Common myeloid progenitor, CD34-positive (primary cell): ENCODE results near the gene TRPM3.
A peak's percentile ranks its signal among the peaks of the same experiment; 100 is the strongest.

Experiments
- CTCF ChIA-PET: fragments of 350-600 bp; sonication (Branson Sonifier 250); formaldehyde crosslinking; loops from one replicate; lab custom pipeline; 2021; ENCODE audit warnings: antibody characterized with exemption; lab: Charles Lee
- POLR2A ChIA-PET: fragments of 350-600 bp; sonication (Branson Sonifier 250); formaldehyde crosslinking; loops from one replicate; lab custom pipeline; 2021; ENCODE audit warnings: antibody characterized with exemption; lab: Charles Lee
- DNase-seq, 3 donors: peaks; one replicate each; pipeline versions ENCODE4 v3.0.0 to v3.0.0-alpha.2; 2013
- H3K27ac ChIP-seq, 2 experiments: 1 replicate in 1 of 2; 2 replicates in 1 of 2; pipeline ENCODE4 v1.7.0; 2013; ENCODE audit warnings: inconsistent platforms in 2 of 2, low read length in 2 of 2, mild to moderate bottlenecking in 2 of 2, low read depth in 1 of 2, moderate library complexity in 1 of 2; ENCODE audit not compliant: severe bottlenecking in 2 of 2, insufficient read depth in 1 of 2, poor library complexity in 1 of 2
- H3K27me3 ChIP-seq, 5 experiments: replicated peaks in 2 of 5; 1 replicate in 3 of 5; 2 replicates in 2 of 5; pipeline versions ENCODE4 v1.6.1 to v1.7.0; 2013; ENCODE audit warnings: low read length in 4 of 5, mild to moderate bottlenecking in 2 of 5, moderate library complexity in 2 of 5, inconsistent platforms in 1 of 5; ENCODE audit not compliant: insufficient read depth in 5 of 5, control insufficient read depth in 4 of 5
- H3K36me3 ChIP-seq, 4 experiments: 1 replicate in 2 of 4; 2 replicates in 2 of 4; pipeline versions ENCODE4 v1.6.1 to v1.7.0; 2013; ENCODE audit warnings: low read length in 3 of 4, control low read depth in 1 of 4, mild to moderate bottlenecking in 1 of 4; ENCODE audit not compliant: control insufficient read depth in 4 of 4, insufficient read depth in 4 of 4
- H3K4me1 ChIP-seq, 4 experiments: 1 replicate in 3 of 4; 2 replicates in 1 of 4; pipeline versions ENCODE4 v1.6.1 to v1.7.1; 2013; ENCODE audit warnings: low read length in 3 of 4, mild to moderate bottlenecking in 3 of 4, control low read depth in 1 of 4, inconsistent platforms in 1 of 4, moderate library complexity in 1 of 4; ENCODE audit not compliant: control insufficient read depth in 4 of 4, insufficient read depth in 4 of 4; ENCODE audit errors: control extremely low read depth in 1 of 4
- H3K4me3 ChIP-seq, 7 experiments: 1 replicate in 4 of 7; 2 replicates in 3 of 7; pipeline versions ENCODE4 v1.5.1 to v1.7.0; 2013; ENCODE audit warnings: mild to moderate bottlenecking in 7 of 7, low read length in 6 of 7, moderate library complexity in 6 of 7, inconsistent platforms in 2 of 7, low read depth in 2 of 7, control low read depth in 1 of 7; ENCODE audit not compliant: insufficient read depth in 4 of 7, control insufficient read depth in 1 of 7; ENCODE audit errors: extremely low read depth in 1 of 7
- H3K9me3 ChIP-seq, 5 experiments: 1 replicate in 4 of 5; 2 replicates in 1 of 5; pipeline versions ENCODE4 v1.6.1 to v1.7.1; 2013; ENCODE audit warnings: low read length in 4 of 5, mild to moderate bottlenecking in 2 of 5, inconsistent platforms in 1 of 5, low read depth in 1 of 5, moderate library complexity in 1 of 5; ENCODE audit not compliant: control insufficient read depth in 4 of 5, insufficient read depth in 2 of 5; ENCODE audit errors: control extremely low read depth in 1 of 5
- WGBS: methylation state at CpG from one replicate; pipeline ENCODE4 v1.1.5; 2013; ENCODE audit not compliant: insufficient coverage; 5-methylcytosine and 5-hydroxymethylcytosine counted together

Gene TRPM3

GRCh38 chr9:70488098-70488792, 633.2 kb downstream of the TRPM3 start:
- Histone ChIP-seq H3K27me3 (no peaks in the 10 kb centered on the region), H3K27ac (no peak overlapping the region), H3K4me1 (peaks cover under 1 to 41% (median 20%) of the 10 kb centered on the region in 4 experiments), H3K9me3 (no peaks in the 10 kb centered on the region), H3K4me3 (no peak overlapping the region), H3K36me3 (no peaks in the 10 kb centered on the region)
- ChIA-PET POLR2A (no interaction called here), CTCF (interaction anchor here (1.1 to 2.3 kb wide), 5 partner anchors 17 to 112 kb away, joined by 3 to 6 read pairs (median 3); no protein-coding TSS in a partner anchor)
- WGBS, result 92% methylated on average over 5 of the region's 6 CpGs
- DNase-seq, result peak in 2 of 3 donors; percentile 13 to 17

- WGBS, result 89% methylated on average over 3 of the region's 3 CpGs
- POLR2A ChIA-PET, result interaction anchor here (1.5 to 2.2 kb wide), 2 partner anchors 66 to 72 kb away, joined by 3 to 16 read pairs; partner anchors contain the start of gene KLF9
- H3K36me3 ChIP-seq, result no peaks in the 10 kb centered on the region
- H3K27me3 ChIP-seq, result no peaks in the 10 kb centered on the region
- peaks cover 0 to 29% (median 10%) of the 10 kb centered on the region in 4 experiments for H3K4me1 ChIP-seq
- peak overlapping the region; percentile 71 to 80 for H3K27ac ChIP-seq
- DNase-seq, result no peak
- CTCF ChIA-PET, result interaction anchor here (1.1 to 3.1 kb wide), 8 partner anchors 9 to 134 kb away, joined by 3 to 14 read pairs (median 4); no protein-coding TSS in a partner anchor
- H3K4me3 ChIP-seq, result no peak overlapping the region
- H3K9me3 ChIP-seq, result no peaks in the 10 kb centered on the region
Observed at GRCh38 chr9:70486127-70486526, 635.3 kb downstream of the TRPM3 start.

GRCh38 chr9:70485273-70485858, 636.1 kb downstream of the TRPM3 start:
- Histone ChIP-seq H3K36me3 (no peaks in the 10 kb centered on the region), H3K4me1 (peaks cover under 1 to 29% (median 10%) of the 10 kb centered on the region in 4 experiments), H3K27ac (peak overlapping the region; percentile 71 to 80), H3K4me3 (no peak overlapping the region), H3K27me3 (no peaks in the 10 kb centered on the region), H3K9me3 (no peaks in the 10 kb centered on the region)
- 28% methylated on average over 5 of the region's 5 CpGs for WGBS
- peak; percentile 84 to 94 (median 89) for DNase-seq
- POLR2A ChIA-PET, result interaction anchor here (1.5 to 2.2 kb wide), 2 partner anchors 66 to 71 kb away, joined by 3 to 16 read pairs; partner anchors contain the start of gene KLF9
- CTCF ChIA-PET, result interaction anchor here (0.5 to 3.1 kb wide), 27 partner anchors 9 to 144 kb away, joined by 3 to 14 read pairs (median 4); no protein-coding TSS in a partner anchor

- CTCF ChIA-PET, result interaction anchor here (0.5 to 3.1 kb wide), 27 partner anchors 8 to 143 kb away, joined by 3 to 14 read pairs (median 4); no protein-coding TSS in a partner anchor
- H3K9me3 ChIP-seq, result no peaks in the 10 kb centered on the region
- H3K4me3 ChIP-seq, result no peak overlapping the region
- H3K27me3 ChIP-seq, result no peaks in the 10 kb centered on the region
- WGBS, result 58% methylated on average over 5 of the region's 8 CpGs
- H3K27ac ChIP-seq, result peak overlapping the region; percentile 34 to 80
- H3K36me3 ChIP-seq, result no peaks in the 10 kb centered on the region
- POLR2A ChIA-PET, result interaction anchor here (0.7 to 2.2 kb wide), 3 partner anchors 65 to 72 kb away, joined by 3 to 16 read pairs (median 3); partner anchors contain the start of gene KLF9
- H3K4me1 ChIP-seq, result peaks cover 5 to 29% (median 10%) of the 10 kb centered on the region in 4 experiments
- DNase-seq, result peak; percentile 51 to 63 (median 57)
Observed at GRCh38 chr9:70484232-70485130, 636.9 kb downstream of the TRPM3 start.

- no peaks in the 10 kb centered on the region for H3K36me3 ChIP-seq
- ChIA-PET POLR2A (no interaction called here), CTCF (no interaction called here)
- H3K4me1 ChIP-seq, result peaks cover 5 to 27% (median 10%) of the 10 kb centered on the region in 4 experiments
- H3K27me3 ChIP-seq, result no peaks in the 10 kb centered on the region
- no peaks in the 10 kb centered on the region for H3K9me3 ChIP-seq
- no peak for DNase-seq
- H3K27ac ChIP-seq, result no peak overlapping the region
- no peak overlapping the region for H3K4me3 ChIP-seq
- no CpG with 5 or more reads among the region's 1 CpG for WGBS
Observed at GRCh38 chr9:70481471-70481870, 640.0 kb downstream of the TRPM3 start.

GRCh38 chr9:70480405-70480980, 640.9 kb downstream of the TRPM3 start:
- POLR2A ChIA-PET, result no interaction called here
- Histone ChIP-seq H3K4me1 (peaks cover 5 to 20% (median 8%) of the 10 kb centered on the region in 4 experiments), H3K36me3 (no peaks in the 10 kb centered on the region), H3K9me3 (no peaks in the 10 kb centered on the region), H3K4me3 (no peak overlapping the region), H3K27ac (no peak overlapping the region), H3K27me3 (no peaks in the 10 kb centered on the region)
- CTCF ChIA-PET, result interaction anchor here (1.7 kb wide), 1 partner anchor 53 kb away, joined by 7 read pairs; no protein-coding TSS in a partner anchor
- no peak for DNase-seq
- WGBS, result 71% methylated on average over 8 of the region's 15 CpGs
